HG03045 (cell line): ENCODE measurements around the gene ADD1.

ENCODE experiments used
- ATAC-seq: cut with Tn5 transposase; IDR thresholded peaks from one replicate; pipeline ENCODE4 v1.9.1; 2021; ENCODE audit warnings: mild to moderate bottlenecking, moderate library complexity; ENCODE audit not compliant: unreplicated experiment

ADD1 gene

DNA sequence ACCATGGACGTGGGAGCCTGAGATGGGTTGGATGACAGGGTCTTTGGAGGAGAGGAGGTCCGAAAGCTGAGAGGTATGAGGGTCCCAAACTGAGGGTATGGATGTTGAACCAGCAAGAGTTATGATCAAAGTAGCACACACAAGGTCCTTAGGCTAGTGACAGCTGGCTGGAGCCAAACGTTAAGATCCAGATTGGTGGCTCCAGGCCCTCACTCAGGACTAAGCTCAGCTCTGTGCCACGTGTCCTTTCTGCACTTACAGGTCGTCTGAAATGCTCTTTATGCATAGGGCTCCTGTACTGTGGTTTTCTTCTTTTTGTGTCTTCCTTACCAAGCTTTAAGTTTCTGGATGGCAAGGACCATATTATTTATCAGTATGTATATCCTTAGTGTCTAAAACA, 35.4 kb downstream of the ADD1 start:
- no peak for ATAC-seq

- no peak for ATAC-seq
Measured at GRCh38 chr4:2881431-2881830, 37.8 kb downstream of the ADD1 start.

- no peak for ATAC-seq
Measured at GRCh38 chr4:2882341-2882740, 38.7 kb downstream of the ADD1 start.

GRCh38 chr4:2886161-2886560, 42.5 kb downstream of the ADD1 start:
- no peak for ATAC-seq

DNA sequence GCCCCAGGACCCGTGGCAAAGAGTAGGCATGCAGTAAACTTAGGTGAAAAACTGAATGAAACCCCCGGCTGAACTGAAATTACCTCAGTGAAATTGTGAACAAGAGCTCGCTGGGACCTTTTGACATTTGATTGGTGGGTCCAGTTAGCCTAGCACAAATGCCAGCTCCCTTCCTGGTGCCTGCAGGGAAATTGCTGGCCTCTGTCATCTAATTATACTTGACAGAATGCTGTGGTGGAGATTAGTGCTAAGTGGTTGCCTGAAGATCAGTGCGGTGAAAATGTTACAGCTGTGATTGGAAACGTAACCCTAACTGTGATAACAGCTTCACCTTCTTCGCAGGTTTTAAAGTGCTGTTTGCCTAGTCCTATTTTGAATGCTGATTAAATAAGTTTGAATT, 43.0 kb downstream of the ADD1 start:
- no peak for ATAC-seq

DNA sequence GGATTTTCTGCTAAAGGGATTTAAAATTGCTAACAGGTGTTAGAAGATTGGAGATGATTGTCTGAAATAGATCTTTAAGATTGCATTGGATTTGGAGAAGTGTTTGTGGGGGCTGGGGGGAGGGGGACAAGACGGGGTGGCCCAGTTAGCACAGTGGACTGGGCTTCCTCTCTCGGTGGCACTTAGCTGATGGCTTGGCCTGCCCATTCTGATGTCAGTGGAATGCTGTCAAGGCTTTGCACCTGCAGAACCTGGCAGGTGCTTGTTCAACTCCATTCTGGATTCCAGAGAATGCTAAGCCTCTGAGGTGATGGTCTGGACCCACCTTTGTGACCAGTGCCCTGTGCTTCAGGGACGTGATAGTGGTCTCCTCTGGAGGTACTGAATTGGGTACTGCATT, 43.7 kb downstream of the ADD1 start:
- no peak for ATAC-seq

- no peak for ATAC-seq
Measured at GRCh38 chr4:2888886-2889285, 45.2 kb downstream of the ADD1 start.

DNA sequence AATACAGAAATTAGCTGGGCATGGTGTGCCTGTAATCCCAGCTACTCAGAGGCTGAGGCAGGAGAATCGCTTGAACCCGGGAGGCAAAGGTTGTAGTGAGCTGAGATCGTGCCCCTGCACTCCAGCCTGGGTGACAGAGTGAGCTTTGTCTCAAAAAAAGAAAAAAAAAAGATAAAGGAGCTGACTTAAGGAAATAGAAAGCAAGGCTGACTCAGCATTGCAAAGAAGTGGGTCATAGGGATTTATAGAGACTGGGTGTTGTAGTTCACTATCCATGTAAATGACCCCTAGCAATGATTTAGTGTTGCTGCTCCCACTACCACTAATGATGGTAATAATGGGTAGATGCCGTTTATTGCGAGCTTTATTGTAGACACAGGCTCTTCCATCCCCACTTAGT, 47.6 kb downstream of the ADD1 start:
- ATAC-seq = no peak

DNA sequence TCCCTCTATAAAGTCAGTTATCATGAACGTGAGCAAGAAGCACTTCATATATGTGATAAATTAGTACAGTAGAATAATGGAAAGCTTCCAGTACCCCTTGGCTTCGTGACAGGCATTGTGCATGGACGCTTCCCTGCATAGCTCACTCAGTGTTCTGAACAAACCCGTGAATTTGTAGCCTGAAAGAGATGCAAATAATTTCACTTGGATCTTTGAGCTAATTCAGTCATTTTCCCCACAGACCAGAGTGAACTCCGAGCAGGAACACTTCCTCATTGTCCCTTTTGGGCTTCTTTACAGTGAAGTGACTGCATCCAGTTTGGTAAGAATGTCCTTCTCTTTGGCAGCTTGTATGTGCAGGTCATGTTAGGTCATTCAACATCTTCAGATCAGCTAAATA, 50.1 kb downstream of the ADD1 start:
- no peak for ATAC-seq

DNA sequence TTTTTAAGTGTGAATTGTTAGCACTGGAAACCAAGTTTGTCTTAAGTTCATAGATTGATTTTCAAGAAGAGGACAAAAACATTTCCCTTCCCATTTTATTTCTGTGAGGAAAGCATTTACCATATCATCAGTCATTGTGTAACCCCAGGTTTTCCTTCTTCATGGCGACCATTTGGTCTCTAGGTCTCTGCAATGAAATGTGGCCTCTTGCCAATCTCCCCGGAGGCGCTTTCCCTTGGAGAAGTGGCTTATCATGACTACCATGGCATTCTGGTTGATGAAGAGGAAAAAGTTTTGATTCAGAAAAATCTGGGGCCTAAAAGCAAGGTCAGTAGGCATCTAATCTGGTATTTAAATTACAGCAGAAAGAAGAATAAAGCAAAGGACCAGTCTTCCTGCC, 54.4 kb downstream of the ADD1 start:
- no peak for ATAC-seq

GRCh38 chr4:2900741-2901140, 57.1 kb downstream of the ADD1 start:
- no peak for ATAC-seq

DNA sequence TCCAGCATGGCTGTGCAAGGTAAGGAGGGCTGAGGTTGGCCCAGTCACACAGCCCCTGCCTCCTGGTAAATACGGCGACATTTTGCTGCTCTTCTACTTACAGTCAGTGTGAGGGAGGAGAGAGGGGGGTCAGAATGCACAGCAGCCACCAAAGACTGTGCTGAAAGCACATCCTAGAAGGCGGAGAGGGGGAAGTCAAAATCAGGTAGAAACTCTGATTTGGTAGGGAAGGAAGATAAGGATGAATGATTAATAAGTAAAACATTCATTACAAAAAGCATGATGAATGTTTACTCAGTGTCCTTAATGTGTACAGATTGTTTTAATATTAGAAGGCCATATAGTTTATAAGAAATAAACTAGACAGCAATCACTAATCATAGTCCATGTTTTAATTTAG, 57.5 kb downstream of the ADD1 start:
- no peak for ATAC-seq

GRCh38 chr4:2902126-2902525, 58.5 kb downstream of the ADD1 start:
- no peak for ATAC-seq

- no peak for ATAC-seq
Measured at GRCh38 chr4:2905544-2905943, 61.9 kb downstream of the ADD1 start.

GRCh38 chr4:2906218-2906617, 62.6 kb downstream of the ADD1 start:
- ATAC-seq = no peak

GRCh38 chr4:2907226-2907625, 63.6 kb downstream of the ADD1 start:
- no peak for ATAC-seq

DNA sequence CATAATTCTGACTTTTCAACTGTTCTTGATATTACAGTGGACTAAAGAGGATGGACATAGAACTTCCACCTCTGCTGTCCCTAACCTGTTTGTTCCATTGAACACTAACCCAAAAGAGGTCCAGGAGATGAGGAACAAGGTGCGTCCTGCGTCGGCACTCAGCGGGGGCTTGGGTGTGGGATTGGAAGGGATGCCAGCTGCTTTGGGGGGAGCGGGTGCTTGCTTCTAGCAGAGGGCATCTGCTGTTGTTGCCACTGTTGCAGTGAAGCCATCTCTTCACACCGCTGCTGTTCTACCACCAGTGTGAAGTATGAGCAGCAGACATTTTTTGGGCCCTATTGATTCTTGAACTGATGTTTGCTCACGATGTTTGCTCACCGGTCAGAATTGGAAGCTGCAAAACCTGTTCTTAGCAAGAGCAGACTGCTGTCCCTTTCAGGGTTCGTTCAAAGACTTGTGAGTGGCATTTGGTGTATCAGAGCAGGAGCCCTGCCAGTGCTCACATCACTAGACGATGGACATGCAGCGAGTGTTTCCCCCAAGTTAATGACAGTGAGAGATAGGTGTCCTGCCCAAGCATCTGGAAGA, 64.2 kb downstream of the ADD1 start:
- no peak for ATAC-seq

DNA sequence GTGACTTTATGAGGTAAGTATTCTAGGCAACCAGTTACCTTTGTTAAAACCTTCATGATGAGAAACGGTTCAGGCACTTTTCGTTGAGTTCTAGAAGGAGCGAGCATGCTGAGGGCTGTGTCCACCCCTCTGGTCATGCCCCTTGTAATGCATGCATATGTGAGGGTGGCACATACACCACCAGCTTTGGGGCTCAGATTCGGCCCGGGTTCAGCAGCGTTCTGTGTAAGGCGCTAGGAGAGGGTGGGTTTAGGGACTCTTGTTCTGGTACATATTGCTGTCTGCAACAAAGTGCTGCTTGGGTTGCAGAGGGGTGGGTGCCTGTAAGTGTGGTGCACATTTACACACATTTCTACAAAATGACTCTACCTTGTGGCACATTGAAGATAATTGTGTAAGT, 65.0 kb downstream of the ADD1 start:
- no peak for ATAC-seq

DNA sequence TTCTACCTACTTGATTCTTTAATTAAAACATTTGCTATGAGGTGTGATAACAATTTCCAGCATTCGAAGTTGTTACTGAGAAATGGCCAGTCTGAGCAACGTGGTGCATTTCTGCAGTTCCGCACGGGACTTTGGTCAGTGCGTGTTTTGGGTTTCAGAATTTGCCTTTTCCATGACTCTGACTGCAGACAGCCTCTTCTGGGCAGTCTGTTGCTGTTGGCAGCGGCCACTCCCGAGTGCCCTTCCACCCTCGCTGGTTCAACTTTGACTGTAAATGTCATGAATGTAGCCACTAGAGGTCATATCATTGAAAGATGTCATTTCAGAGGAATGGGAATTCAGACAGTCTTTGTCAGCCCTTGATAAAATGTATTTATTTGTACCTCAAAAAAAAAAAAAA, 65.9 kb downstream of the ADD1 start:
- no peak for ATAC-seq

- ATAC-seq = no peak
Measured at GRCh38 chr4:2910409-2910808, 66.8 kb downstream of the ADD1 start.

GRCh38 chr4:2911868-2912267, 68.2 kb downstream of the ADD1 start:
- ATAC-seq = no peak

GRCh38 chr4:2913168-2913567, 69.5 kb downstream of the ADD1 start:
- no peak for ATAC-seq

GRCh38 chr4:2914256-2915126, 70.8 kb downstream of the ADD1 start:
- ATAC-seq = no peak
